GM23338 (cell line): ENCODE results near the gene OR10K2. TPM values are rescaled to one million over a fixed set of nuclear protein-coding genes. Genes with fewer than 3 reads are reported as not detected.

ENCODE experiments used
- ATAC-seq: fragments of 200-7000 bp; cut with Tn5 transposase; 3 replicates; pipeline ENCODE4 v1.9.1; 2020
- DNase-seq: peaks from one replicate; pipeline ENCODE4 v3.0.0-alpha.2; 2015; ENCODE audit warnings: low spot score
- H2AFZ ChIP-seq: fragments of 200-600 bp; sonication (generic); 2 replicates; pipeline ENCODE4 v1.8.0; 2016; ENCODE audit warnings: antibody characterized with exemption, mild to moderate bottlenecking, moderate library complexity
- H3F3A ChIP-seq: fragments of 200-600 bp; sonication (generic); replicated peaks from 2 replicates; pipeline ENCODE4 v1.8.0; 2017; ENCODE audit warnings: antibody characterized with exemption, mixed run types, low read depth
- H3K27ac ChIP-seq: fragments of 200-600 bp; sonication (generic); 2 replicates; pipeline ENCODE4 v1.6.1; 2016; ENCODE audit warnings: low read depth
- H3K27me3 ChIP-seq: fragments of 200-600 bp; sonication (generic); 2 replicates; pipeline ENCODE4 v1.8.0; 2016; ENCODE audit warnings: mild to moderate bottlenecking, mixed run types, moderate library complexity; ENCODE audit not compliant: insufficient read depth
- H3K36me3 ChIP-seq: fragments of 200-600 bp; sonication (generic); 2 replicates; pipeline ENCODE4 v1.8.0; 2016; ENCODE audit warnings: mild to moderate bottlenecking; ENCODE audit not compliant: insufficient read depth
- H3K4me1 ChIP-seq: fragments of 200-600 bp; sonication (generic); 2 replicates; pipeline ENCODE4 v1.8.0; 2016; ENCODE audit warnings: mild to moderate bottlenecking, moderate library complexity; ENCODE audit not compliant: insufficient read depth
- H3K4me2 ChIP-seq: fragments of 200-600 bp; sonication (generic); 2 replicates; pipeline ENCODE4 v1.7.1; 2017; ENCODE audit warnings: mixed run types
- H3K4me3 ChIP-seq: fragments of 200-600 bp; sonication (generic); 2 replicates; pipeline ENCODE4 v1.6.1; 2016; ENCODE audit warnings: mixed run types
- H3K79me2 ChIP-seq: fragments of 200-600 bp; sonication (generic); replicated peaks from 2 replicates; pipeline ENCODE4 v1.8.0; 2017; ENCODE audit warnings: mild to moderate bottlenecking; ENCODE audit not compliant: insufficient read depth
- H3K9me2 ChIP-seq: fragments of 200-600 bp; sonication (generic); 2 replicates; pipeline ENCODE4 v1.8.0; 2017; ENCODE audit not compliant: insufficient read depth
- H4K20me1 ChIP-seq: fragments of 200-600 bp; sonication (generic); replicated peaks from 2 replicates; pipeline ENCODE4 v1.8.0; 2017; ENCODE audit warnings: mild to moderate bottlenecking; ENCODE audit not compliant: insufficient read depth
- H3K27ac Mint-ChIP-seq: 2 replicates; pipeline ENCODE4 v1.8.0; 2020; ENCODE audit warnings: inconsistent platforms, mild to moderate bottlenecking, moderate library complexity, mixed read lengths
- H3K27me3 Mint-ChIP-seq: 3 replicates; pipeline ENCODE4 v1.8.0; 2022; ENCODE audit warnings: low read depth, mild to moderate bottlenecking, moderate library complexity, mixed read lengths, inconsistent platforms; ENCODE audit not compliant: insufficient read depth, poor library complexity
- H3K36me3 Mint-ChIP-seq: 3 replicates; pipeline ENCODE4 v1.8.0; 2021; ENCODE audit warnings: low read depth, mild to moderate bottlenecking, inconsistent platforms, moderate library complexity, mixed read lengths
- H3K4me1 Mint-ChIP-seq: 3 replicates; pipeline ENCODE4 v1.8.0; 2020; ENCODE audit warnings: mild to moderate bottlenecking, inconsistent platforms, mixed read lengths
- H3K4me3 Mint-ChIP-seq: 3 replicates; pipeline ENCODE4 v1.8.0; 2021; ENCODE audit warnings: moderate library complexity, mild to moderate bottlenecking, inconsistent platforms, mixed read lengths
- H3K9me3 Mint-ChIP-seq: 3 replicates; pipeline ENCODE4 v1.8.0; 2020; ENCODE audit warnings: moderate library complexity, mild to moderate bottlenecking, inconsistent platforms, mixed read lengths
- CTCF ChIP-seq, 2 experiments: fragments of 200-600 bp in 1 of 2; sonication (generic) in 1 of 2; conservative IDR thresholded peaks; 2 replicates each; pipeline versions ENCODE4 v1.5.1 to v1.6.1; 2016 to 2017; ENCODE audit warnings: antibody characterized with exemption in 2 of 2, low read depth in 2 of 2, mild to moderate bottlenecking in 2 of 2, moderate library complexity in 1 of 2
- EZH2 ChIP-seq: fragments of 200-600 bp; sonication (generic); IDR thresholded peaks from one replicate; pipeline ENCODE4 v1.8.0; 2017; ENCODE audit warnings: antibody characterized with exemption, mild to moderate bottlenecking, low read depth; ENCODE audit not compliant: unreplicated experiment
- EZH2phosphoT487 ChIP-seq: fragments of 200-600 bp; sonication (generic); IDR thresholded peaks from one replicate; pipeline ENCODE4 v1.8.1; 2018; ENCODE audit warnings: antibody characterized with exemption; ENCODE audit not compliant: unreplicated experiment
- JUNB ChIP-seq: IDR thresholded peaks from one replicate; pipeline ENCODE4 v1.6.1; 2016; ENCODE audit warnings: antibody characterized with exemption; ENCODE audit not compliant: unreplicated experiment
- REST ChIP-seq: IDR thresholded peaks from one replicate; pipeline ENCODE4 v1.6.1; 2018; ENCODE audit warnings: antibody characterized with exemption; ENCODE audit not compliant: unreplicated experiment
- STAT1 ChIP-seq: IDR thresholded peaks from one replicate; pipeline ENCODE4 v1.6.1; 2016; ENCODE audit warnings: antibody characterized with exemption; ENCODE audit not compliant: unreplicated experiment
- ZNF114 ChIP-seq: fragments of 250-450 bp; sonication (Bioruptor Pico); IDR thresholded peaks from 2 replicates; pipeline ENCODE4 v1.5.0; 2020; ENCODE audit warnings: mild to moderate bottlenecking, moderate library complexity
- ZNF331 ChIP-seq: fragments of 250-450 bp; sonication (Bioruptor Pico); IDR thresholded peaks from 2 replicates; pipeline ENCODE4 v1.5.0; 2020; ENCODE audit warnings: low read depth, mild to moderate bottlenecking, moderate library complexity
- polyA plus RNA-seq: library from polyadenylated mRNA; unstranded; fragments of >200 nt; fragmentation: Nextera tagmentation; extraction: Ambion mirVana; gene quantifications from 2 replicates; pipeline ENCODE4 v1.2.1, GENCODE V29; 2016
- total RNA-seq: library from RNA; depleted of rRNA; stranded (reverse); fragments of >200 nt; shearing (Covaris generic); gene quantifications from 2 replicates; pipeline ENCODE4 v1.2.3, GENCODE V29; 2014
- TF ChIP-seq, protein P1 (sequence below): fragments of 250-450 bp; sonication (Bioruptor Pico); IDR thresholded peaks from 2 replicates; pipeline ENCODE4 v1.5.0; 2020; ENCODE audit warnings: mild to moderate bottlenecking, moderate library complexity

The OR10K2 gene
- total and polyA plus RNA-seq, 2 experiments from 2014 or later = not detected

DNA sequence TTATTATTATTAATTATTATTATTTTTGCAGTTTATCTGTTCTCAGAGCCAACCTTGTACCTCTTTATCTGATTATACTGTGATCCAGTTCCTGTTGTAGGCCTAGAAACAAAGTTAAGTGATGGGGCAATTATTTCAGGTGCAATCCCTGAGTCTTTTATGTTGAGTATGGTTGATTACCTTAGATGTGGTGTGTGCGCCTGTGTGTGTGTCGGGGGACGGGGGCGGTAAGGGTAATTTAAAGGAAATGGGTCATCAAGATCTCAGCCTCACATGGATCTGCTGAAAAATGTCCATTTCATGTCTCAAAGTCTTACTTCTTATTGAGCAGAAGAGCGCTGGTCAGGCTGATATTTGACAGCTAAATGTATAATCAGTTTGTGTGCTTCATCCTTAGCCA, 18.9 kb downstream of the OR10K2 start:
- ATAC-seq (no peak), DNase-seq (no peak)
- H3K36me3 Mint-ChIP-seq = no peaks in the 10 kb centered on the region
- H3K27ac Mint-ChIP-seq = no peak overlapping the region
- H4K20me1 ChIP-seq = no peaks in the 10 kb centered on the region
- no peak overlapping the region for H3K4me3 ChIP-seq
- no peaks in the 10 kb centered on the region for H3K27me3 Mint-ChIP-seq
- no peaks in the 10 kb centered on the region for H3F3A ChIP-seq
- H2AFZ ChIP-seq = no peak overlapping the region
- H3K27ac ChIP-seq = no peak overlapping the region
- no peak overlapping the region for H3K4me3 Mint-ChIP-seq
- no peaks in the 10 kb centered on the region for H3K9me3 Mint-ChIP-seq
- no peaks in the 10 kb centered on the region for H3K36me3 ChIP-seq
- H3K79me2 ChIP-seq = no peaks in the 10 kb centered on the region
- no peak for TF ChIP-seq EZH2
- no peak for TF ChIP-seq ZNF114 (CRISPR knock-in tag)
- H3K27me3 ChIP-seq = no peaks in the 10 kb centered on the region
- H3K9me2 ChIP-seq = no peaks in the 10 kb centered on the region; the same call in 1 of the 2 replicates
- H3K4me1 ChIP-seq = no peaks in the 10 kb centered on the region
- H3K4me1 Mint-ChIP-seq = peaks cover 4% of the 10 kb centered on the region; the same call in 2 of the 3 replicates
- no peak overlapping the region for H3K4me2 ChIP-seq

GRCh38 chr1:158400871-158401270, 25.2 kb downstream of the OR10K2 start:
- TF ChIP-seq, protein P1, sequence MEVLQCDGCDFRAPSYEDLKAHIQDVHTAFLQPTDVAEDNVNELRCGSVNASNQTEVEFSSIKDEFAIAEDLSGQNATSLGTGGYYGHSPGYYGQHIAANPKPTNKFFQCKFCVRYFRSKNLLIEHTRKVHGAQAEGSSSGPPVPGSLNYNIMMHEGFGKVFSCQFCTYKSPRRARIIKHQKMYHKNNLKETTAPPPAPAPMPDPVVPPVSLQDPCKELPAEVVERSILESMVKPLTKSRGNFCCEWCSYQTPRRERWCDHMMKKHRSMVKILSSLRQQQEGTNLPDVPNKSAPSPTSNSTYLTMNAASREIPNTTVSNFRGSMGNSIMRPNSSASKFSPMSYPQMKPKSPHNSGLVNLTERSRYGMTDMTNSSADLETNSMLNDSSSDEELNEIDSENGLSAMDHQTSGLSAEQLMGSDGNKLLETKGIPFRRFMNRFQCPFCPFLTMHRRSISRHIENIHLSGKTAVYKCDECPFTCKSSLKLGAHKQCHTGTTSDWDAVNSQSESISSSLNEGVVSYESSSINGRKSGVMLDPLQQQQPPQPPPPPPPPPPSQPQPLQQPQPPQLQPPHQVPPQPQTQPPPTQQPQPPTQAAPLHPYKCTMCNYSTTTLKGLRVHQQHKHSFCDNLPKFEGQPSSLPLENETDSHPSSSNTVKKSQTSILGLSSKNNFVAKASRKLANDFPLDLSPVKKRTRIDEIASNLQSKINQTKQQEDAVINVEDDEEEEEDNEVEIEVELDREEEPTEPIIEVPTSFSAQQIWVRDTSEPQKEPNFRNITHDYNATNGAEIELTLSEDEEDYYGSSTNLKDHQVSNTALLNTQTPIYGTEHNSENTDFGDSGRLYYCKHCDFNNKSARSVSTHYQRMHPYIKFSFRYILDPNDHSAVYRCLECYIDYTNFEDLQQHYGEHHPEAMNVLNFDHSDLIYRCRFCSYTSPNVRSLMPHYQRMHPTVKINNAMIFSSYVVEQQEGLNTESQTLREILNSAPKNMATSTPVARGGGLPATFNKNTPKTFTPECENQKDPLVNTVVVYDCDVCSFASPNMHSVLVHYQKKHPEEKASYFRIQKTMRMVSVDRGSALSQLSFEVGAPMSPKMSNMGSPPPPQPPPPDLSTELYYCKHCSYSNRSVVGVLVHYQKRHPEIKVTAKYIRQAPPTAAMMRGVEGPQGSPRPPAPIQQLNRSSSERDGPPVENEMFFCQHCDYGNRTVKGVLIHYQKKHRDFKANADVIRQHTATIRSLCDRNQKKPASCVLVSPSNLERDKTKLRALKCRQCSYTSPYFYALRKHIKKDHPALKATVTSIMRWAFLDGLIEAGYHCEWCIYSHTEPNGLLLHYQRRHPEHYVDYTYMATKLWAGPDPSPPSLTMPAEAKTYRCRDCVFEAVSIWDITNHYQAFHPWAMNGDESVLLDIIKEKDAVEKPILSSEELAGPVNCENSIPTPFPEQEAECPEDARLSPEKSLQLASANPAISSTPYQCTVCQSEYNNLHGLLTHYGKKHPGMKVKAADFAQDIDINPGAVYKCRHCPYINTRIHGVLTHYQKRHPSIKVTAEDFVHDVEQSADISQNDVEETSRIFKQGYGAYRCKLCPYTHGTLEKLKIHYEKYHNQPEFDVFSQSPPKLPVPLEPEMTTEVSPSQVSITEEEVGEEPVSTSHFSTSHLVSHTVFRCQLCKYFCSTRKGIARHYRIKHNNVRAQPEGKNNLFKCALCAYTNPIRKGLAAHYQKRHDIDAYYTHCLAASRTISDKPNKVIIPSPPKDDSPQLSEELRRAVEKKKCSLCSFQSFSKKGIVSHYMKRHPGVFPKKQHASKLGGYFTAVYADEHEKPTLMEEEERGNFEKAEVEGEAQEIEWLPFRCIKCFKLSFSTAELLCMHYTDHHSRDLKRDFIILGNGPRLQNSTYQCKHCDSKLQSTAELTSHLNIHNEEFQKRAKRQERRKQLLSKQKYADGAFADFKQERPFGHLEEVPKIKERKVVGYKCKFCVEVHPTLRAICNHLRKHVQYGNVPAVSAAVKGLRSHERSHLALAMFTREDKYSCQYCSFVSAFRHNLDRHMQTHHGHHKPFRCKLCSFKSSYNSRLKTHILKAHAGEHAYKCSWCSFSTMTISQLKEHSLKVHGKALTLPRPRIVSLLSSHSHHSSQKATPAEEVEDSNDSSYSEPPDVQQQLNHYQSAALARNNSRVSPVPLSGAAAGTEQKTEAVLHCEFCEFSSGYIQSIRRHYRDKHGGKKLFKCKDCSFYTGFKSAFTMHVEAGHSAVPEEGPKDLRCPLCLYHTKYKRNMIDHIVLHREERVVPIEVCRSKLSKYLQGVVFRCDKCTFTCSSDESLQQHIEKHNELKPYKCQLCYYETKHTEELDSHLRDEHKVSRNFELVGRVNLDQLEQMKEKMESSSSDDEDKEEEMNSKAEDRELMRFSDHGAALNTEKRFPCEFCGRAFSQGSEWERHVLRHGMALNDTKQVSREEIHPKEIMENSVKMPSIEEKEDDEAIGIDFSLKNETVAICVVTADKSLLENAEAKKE = no peak
- no peak for TF ChIP-seq EZH2
- no peak for TF ChIP-seq CTCF (conservative IDR thresholded peaks at IDR 0.05; ENCODE audit: low read depth in 2 of 2)
- no peak for TF ChIP-seq REST
- no peak for TF ChIP-seq ZNF331 (CRISPR knock-in tag)
- TF ChIP-seq JUNB = no peak
- TF ChIP-seq STAT1 = no peak
- TF ChIP-seq EZH2phosphoT487 = no peak
- Histone ChIP-seq H3K36me3 (no peaks in the 10 kb centered on the region), H3K4me3 (no peak overlapping the region), H3K27me3 (no peaks in the 10 kb centered on the region), H3K79me2 (no peaks in the 10 kb centered on the region), H4K20me1 (no peaks in the 10 kb centered on the region), H3K27ac (no peak overlapping the region), H2AFZ (no peak overlapping the region), H3F3A (no peaks in the 10 kb centered on the region), H3K4me1 (no peaks in the 10 kb centered on the region), H3K4me2 (no peak overlapping the region), H3K9me2 (no peaks in the 10 kb centered on the region; the same call in 1 of the 2 replicates)
- no peaks in the 10 kb centered on the region for H3K9me3 Mint-ChIP-seq
- H3K27me3 Mint-ChIP-seq = no peaks in the 10 kb centered on the region
- H3K27ac Mint-ChIP-seq = no peak overlapping the region
- no peak for DNase-seq
- H3K4me1 Mint-ChIP-seq = no peaks in the 10 kb centered on the region
- no peak overlapping the region for H3K4me3 Mint-ChIP-seq
- H3K36me3 Mint-ChIP-seq = no peaks in the 10 kb centered on the region
- no peak for ATAC-seq
